K562 (cell line): ENCODE measurements around the gene RCL1. TPM values are rescaled to one million over a fixed set of nuclear protein-coding genes. Genes with fewer than 3 reads are reported as not detected.

Source experiments
- C11orf30 ChIP-seq: fragments of 450-650 bp; IDR thresholded peaks from 2 replicates; pipeline ENCODE4 v1.6.1; 2016; ENCODE audit warnings: low read depth, mild to moderate bottlenecking
- CREM ChIP-seq: IDR thresholded peaks from 2 replicates; pipeline ENCODE4 v1.6.1; 2014; ENCODE audit warnings: antibody characterized with exemption, low read depth
- EHMT2 ChIP-seq: fragments of 450-650 bp; IDR thresholded peaks from 2 replicates; pipeline ENCODE4 v1.6.1; 2018; ENCODE audit warnings: antibody characterized with exemption
- ERF ChIP-seq: fragments of 450-650 bp; formaldehyde crosslinking; IDR thresholded peaks from 2 replicates; pipeline ENCODE4 v1.4.0; 2020; ENCODE audit warnings: mild to moderate bottlenecking, mixed read lengths
- EWSR1 ChIP-seq: fragments of 450-650 bp; IDR thresholded peaks from 2 replicates; pipeline ENCODE4 v1.6.1; 2018; ENCODE audit warnings: borderline replicate concordance, mild to moderate bottlenecking, low read depth, moderate library complexity; ENCODE audit not compliant: partially characterized antibody
- MNT ChIP-seq, 2 experiments: fragments of 450-650 bp; conservative IDR thresholded peaks; 2 replicates each; pipeline ENCODE4 v1.6.1; 2017; ENCODE audit warnings: mild to moderate bottlenecking in 2 of 2, moderate library complexity in 2 of 2
- MXI1 ChIP-seq: IDR thresholded peaks from 2 replicates; pipeline ENCODE4 v1.6.1; 2011; ENCODE audit warnings: low read depth, mild to moderate bottlenecking, improper control_type of control experiment, low read length
- PHF8 ChIP-seq: fragments of 200-600 bp; sonication (generic); IDR thresholded peaks from 2 replicates; pipeline ENCODE4 v1.6.1; 2012; ENCODE audit warnings: mixed run types, mild to moderate bottlenecking, inconsistent platforms, low read length, moderate library complexity, borderline replicate concordance
- PHTF2 ChIP-seq: fragments of 250-450 bp; sonication (Bioruptor Pico); IDR thresholded peaks from 2 replicates; pipeline ENCODE4 v1.5.0; 2021; ENCODE audit warnings: mild to moderate bottlenecking
- SMARCA4 ChIP-seq: fragments of 450-650 bp; IDR thresholded peaks from 2 replicates; pipeline ENCODE4 v1.6.1; 2016
- TAF7 ChIP-seq: fragments of 450-650 bp; IDR thresholded peaks from 2 replicates; pipeline ENCODE4 v1.6.1; 2016; ENCODE audit warnings: missing genetic modification characterization, missing compliant biosample characterization
- TBP ChIP-seq: optimal IDR thresholded peaks from 2 replicates; pipeline ENCODE3; 2011; ENCODE audit warnings: low read depth, low read length, improper control_type of control experiment
- U2AF2 ChIP-seq: fragments of 200-400 bp; formaldehyde crosslinking; optimal IDR thresholded peaks from 2 replicates; pipeline ENCODE3; 2017; ENCODE audit warnings: low read depth, mild to moderate bottlenecking, low read length
- XRCC4 ChIP-seq: IDR thresholded peaks from one replicate; pipeline ENCODE4 v1.6.1; 2011; ENCODE audit not compliant: insufficient read depth, insufficient read length; ENCODE audit errors: extremely low read depth
- ZNF589 ChIP-seq: fragments of 200-800 bp; sonication (Bioruptor generic); IDR thresholded peaks from 2 replicates; pipeline ENCODE4 v1.6.1; 2016; ENCODE audit warnings: low read depth, missing genetic modification characterization, missing compliant biosample characterization
- ZSCAN29 ChIP-seq: fragments of 450-650 bp; IDR thresholded peaks from 2 replicates; pipeline ENCODE4 v1.6.1; 2017
- polyA plus RNA-seq, 8 experiments: library from polyadenylated mRNA; depleted of rRNA in 4 of 8; stranded (reverse) in 5 of 8; unstranded in 3 of 8; fragments of >200 nt; fragmentation: Nextera tagmentation in 2 of 8; fragmentation: Illumina TruSeq in 1 of 8; extraction: Ambion mirVana in 2 of 8; extraction: Trizol in 1 of 8; gene quantifications; 2 replicates each; pipeline versions ENCODE4 v1.2.1 to v1.2.3, GENCODE V29; 2011 to 2014; ENCODE audit warnings: inconsistent platforms in 1 of 8, missing spikeins in 1 of 8
- total RNA-seq, 7 experiments: library from RNA; depleted of rRNA in 6 of 7; stranded (reverse); fragments of >200 nt in 6 of 7; fragmentation: Illumina TruSeq in 2 of 7; extraction: Trizol in 2 of 7; gene quantifications; 2 replicates each; pipeline versions ENCODE4 v1.2.1 to v1.2.3, GENCODE V29; 2011 to 2021; ENCODE audit warnings: low replicate concordance in 1 of 7
- TF ChIP-seq, protein P1 (sequence below): fragments of 250-450 bp; sonication (Bioruptor Pico); IDR thresholded peaks from 2 replicates; pipeline ENCODE4 v1.9.0; 2021; ENCODE audit warnings: mild to moderate bottlenecking
- TF ChIP-seq, protein P2 (sequence below), 2 experiments: fragments of 450-650 bp; IDR thresholded peaks; 2 replicates each; pipeline ENCODE4 v1.6.1; 2016; ENCODE audit warnings: mild to moderate bottlenecking in 2 of 2, borderline replicate concordance in 1 of 2, low read depth in 1 of 2, moderate library complexity in 1 of 2
- TF ChIP-seq, protein P3 (sequence below): fragments of 200-800 bp; sonication (Bioruptor generic); IDR thresholded peaks from 2 replicates; pipeline ENCODE4 v1.6.1; 2017; ENCODE audit warnings: missing genetic modification characterization, missing compliant biosample characterization

The RCL1 gene
- total and polyA plus RNA-seq, 9 of the 15 experiments (the other 6 are each of a cell fraction or from before 2014, with no cell fraction given), result 24.0 to 67.7 (median 38.6) TPM

DNA sequence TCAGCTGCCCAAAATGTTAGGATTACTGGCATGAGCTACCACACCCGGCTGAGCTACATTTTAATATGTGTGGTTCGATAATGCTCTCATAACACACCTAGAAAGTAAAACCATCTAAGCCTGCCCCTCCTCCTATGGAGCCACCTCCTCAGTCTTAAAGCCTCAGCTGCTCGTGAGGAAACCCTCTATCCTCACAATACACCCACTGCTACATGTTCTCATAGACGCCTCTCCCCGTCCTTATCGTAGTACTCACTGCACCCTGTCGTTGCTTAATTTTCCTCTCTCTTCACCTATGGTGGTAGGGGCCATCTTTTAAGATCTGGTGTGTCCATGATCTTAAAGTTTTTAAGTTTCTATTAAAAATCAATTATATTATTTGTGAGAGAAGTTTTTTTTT is 72.9 kb downstream of the RCL1 start (continued):
- TF ChIP-seq U2AF2, result no peak
- no peak for TF ChIP-seq EHMT2
- TF ChIP-seq, protein P1, sequence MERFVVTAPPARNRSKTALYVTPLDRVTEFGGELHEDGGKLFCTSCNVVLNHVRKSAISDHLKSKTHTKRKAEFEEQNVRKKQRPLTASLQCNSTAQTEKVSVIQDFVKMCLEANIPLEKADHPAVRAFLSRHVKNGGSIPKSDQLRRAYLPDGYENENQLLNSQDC (CRISPR knock-in tag), result no peak
- peak; percentile 73; the same call in 1 of the 2 replicates for TF ChIP-seq ZSCAN29
- no peak for TF ChIP-seq CREM
- TF ChIP-seq EWSR1, result no peak
- TF ChIP-seq TAF7, result no peak
- TF ChIP-seq TBP, result peak; percentile 46
- TF ChIP-seq ERF (CRISPR knock-in tag), result no peak
- no peak for TF ChIP-seq PHTF2 (CRISPR knock-in tag)
- no peak for TF ChIP-seq MXI1
- peak; percentile 56; the same call in 1 of the 2 replicates for TF ChIP-seq SMARCA4
- no peak for TF ChIP-seq XRCC4
- TF ChIP-seq PHF8, result no peak
- TF ChIP-seq, protein P2, sequence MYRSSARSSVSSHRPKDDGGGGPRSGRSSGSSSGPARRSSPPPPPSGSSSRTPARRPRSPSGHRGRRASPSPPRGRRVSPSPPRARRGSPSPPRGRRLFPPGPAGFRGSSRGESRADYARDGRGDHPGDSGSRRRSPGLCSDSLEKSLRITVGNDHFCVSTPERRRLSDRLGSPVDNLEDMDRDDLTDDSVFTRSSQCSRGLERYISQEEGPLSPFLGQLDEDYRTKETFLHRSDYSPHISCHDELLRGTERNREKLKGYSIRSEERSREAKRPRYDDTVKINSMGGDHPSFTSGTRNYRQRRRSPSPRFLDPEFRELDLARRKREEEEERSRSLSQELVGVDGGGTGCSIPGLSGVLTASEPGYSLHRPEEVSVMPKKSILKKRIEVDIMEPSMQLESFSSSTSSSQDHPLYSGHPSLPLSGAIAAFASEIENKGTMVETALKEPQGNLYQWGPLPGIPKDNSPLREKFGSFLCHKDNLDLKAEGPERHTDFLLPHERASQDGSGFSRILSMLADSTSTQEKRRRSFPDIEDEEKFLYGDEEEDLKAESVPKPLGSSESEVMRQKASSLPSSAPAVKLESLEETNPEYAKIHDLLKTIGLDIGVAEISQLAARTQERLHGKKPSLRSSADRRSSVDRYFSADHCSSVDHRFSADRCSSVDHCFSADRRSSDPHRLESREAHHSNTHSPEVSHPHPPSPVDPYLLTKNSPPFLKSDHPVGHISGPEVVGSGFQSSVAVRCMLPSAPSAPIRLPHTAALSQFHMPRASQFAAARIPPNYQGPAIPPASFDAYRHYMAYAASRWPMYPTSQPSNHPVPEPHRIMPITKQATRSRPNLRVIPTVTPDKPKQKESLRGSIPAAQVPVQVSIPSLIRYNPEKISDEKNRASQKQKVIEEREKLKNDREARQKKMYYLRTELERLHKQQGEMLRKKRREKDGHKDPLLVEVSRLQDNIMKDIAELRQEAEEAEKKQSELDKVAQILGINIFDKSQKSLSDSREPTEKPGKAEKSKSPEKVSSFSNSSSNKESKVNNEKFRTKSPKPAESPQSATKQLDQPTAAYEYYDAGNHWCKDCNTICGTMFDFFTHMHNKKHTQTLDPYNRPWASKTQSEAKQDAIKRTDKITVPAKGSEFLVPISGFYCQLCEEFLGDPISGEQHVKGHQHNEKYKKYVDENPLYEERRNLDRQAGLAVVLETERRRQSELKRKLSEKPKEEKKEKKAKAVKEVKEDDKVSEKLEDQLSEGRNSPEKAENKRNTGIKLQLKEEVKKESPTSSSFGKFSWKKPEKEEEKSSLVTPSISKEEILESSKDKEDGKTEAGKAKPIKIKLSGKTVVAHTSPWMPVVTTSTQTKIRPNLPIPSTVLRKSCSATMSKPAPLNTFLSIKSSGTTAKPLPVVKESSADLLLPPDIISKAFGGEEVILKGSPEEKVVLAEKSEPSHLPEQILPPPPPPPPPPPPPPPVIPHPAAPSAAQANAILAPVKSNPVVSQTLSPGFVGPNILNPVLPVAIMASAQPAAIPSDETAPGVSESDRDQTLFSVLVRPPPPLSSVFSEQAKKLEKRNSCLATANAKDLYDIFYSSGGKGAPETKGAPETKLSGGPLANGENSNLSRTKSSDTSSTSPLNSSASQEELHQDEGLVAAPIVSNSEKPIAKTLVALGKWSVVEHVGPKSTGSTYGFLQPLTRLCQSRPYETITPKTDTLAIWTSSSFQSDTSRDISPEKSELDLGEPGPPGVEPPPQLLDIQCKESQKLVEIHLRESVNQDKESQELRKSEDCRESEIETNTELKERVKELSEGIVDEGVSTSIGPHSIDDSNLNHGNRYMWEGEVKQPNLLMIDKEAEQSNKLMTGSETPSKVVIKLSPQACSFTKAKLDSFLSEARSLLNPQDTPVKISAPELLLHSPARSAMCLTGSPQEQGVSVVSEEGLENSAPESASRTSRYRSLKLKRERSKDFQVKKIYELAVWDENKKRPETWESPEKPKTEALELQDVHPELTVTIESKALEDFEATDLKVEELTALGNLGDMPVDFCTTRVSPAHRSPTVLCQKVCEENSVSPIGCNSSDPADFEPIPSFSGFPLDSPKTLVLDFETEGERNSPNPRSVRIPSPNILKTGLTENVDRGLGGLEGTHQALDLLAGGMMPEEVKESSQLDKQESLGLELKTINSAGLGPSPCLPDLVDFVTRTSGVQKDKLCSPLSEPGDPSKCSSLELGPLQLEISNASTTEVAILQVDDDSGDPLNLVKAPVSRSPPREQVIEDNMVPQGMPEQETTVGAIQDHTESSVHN (IDR thresholded peaks at IDR 0.05; ENCODE audit: borderline replicate concordance in 1 of 2, low read depth in 1 of 2), result no peak
- no peak for TF ChIP-seq MNT (conservative IDR thresholded peaks at IDR 0.05)
- TF ChIP-seq ZNF589, result no peak
- TF ChIP-seq, protein P3, sequence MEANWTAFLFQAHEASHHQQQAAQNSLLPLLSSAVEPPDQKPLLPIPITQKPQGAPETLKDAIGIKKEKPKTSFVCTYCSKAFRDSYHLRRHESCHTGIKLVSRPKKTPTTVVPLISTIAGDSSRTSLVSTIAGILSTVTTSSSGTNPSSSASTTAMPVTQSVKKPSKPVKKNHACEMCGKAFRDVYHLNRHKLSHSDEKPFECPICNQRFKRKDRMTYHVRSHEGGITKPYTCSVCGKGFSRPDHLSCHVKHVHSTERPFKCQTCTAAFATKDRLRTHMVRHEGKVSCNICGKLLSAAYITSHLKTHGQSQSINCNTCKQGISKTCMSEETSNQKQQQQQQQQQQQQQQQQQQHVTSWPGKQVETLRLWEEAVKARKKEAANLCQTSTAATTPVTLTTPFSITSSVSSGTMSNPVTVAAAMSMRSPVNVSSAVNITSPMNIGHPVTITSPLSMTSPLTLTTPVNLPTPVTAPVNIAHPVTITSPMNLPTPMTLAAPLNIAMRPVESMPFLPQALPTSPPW, result peak; percentile 22; the same call in 1 of the 2 replicates
- no peak for TF ChIP-seq C11orf30
